ENCODE results near the gene POP4. TPM values are rescaled to one million over a fixed set of nuclear protein-coding genes. Genes with fewer than 3 reads are reported as not detected.

POP4 gene
- total and polyA plus RNA-seq, 9 of the 15 experiments (the other 6 are each of a cell fraction or from before 2014, with no cell fraction given), result 42.1 to 128 (median 99.0) TPM

DNA sequence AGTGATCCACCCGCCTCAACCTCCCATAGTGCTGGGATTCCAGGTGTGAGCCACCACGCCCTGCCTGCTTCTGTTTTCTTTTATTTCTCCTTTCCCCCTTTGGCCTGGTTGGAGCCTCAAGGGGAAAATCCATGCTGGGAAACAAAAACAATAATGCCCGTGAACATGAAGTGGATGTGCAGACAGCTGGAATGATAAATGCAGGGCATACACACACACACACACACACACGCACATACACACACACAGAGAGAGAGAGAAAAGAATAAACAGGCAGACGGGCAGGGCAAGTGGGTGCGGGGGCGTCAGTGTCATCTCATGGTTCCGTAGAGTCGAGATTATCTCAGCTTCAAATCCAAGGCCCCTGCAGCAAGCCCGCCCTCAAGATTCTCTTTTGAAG is 54.8 kb downstream of the POP4 start (continued):
- TF ChIP-seq, protein P1, sequence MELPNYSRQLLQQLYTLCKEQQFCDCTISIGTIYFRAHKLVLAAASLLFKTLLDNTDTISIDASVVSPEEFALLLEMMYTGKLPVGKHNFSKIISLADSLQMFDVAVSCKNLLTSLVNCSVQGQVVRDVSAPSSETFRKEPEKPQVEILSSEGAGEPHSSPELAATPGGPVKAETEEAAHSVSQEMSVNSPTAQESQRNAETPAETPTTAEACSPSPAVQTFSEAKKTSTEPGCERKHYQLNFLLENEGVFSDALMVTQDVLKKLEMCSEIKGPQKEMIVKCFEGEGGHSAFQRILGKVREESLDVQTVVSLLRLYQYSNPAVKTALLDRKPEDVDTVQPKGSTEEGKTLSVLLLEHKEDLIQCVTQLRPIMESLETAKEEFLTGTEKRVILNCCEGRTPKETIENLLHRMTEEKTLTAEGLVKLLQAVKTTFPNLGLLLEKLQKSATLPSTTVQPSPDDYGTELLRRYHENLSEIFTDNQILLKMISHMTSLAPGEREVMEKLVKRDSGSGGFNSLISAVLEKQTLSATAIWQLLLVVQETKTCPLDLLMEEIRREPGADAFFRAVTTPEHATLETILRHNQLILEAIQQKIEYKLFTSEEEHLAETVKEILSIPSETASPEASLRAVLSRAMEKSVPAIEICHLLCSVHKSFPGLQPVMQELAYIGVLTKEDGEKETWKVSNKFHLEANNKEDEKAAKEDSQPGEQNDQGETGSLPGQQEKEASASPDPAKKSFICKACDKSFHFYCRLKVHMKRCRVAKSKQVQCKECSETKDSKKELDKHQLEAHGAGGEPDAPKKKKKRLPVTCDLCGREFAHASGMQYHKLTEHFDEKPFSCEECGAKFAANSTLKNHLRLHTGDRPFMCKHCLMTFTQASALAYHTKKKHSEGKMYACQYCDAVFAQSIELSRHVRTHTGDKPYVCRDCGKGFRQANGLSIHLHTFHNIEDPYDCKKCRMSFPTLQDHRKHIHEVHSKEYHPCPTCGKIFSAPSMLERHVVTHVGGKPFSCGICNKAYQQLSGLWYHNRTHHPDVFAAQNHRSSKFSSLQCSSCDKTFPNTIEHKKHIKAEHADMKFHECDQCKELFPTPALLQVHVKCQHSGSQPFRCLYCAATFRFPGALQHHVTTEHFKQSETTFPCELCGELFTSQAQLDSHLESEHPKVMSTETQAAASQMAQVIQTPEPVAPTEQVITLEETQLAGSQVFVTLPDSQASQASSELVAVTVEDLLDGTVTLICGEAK (IDR thresholded peaks at IDR 0.05), result no peak
- TF ChIP-seq, protein P1 (CRISPR knock-in tag; IDR thresholded peaks at IDR 0.05), result no peak
- TF ChIP-seq SMARCA5 (IDR thresholded peaks at IDR 0.05), result no peak

All from K562 (cell line).